GM23248 (cell line): Measurements from ENCODE around the gene HOXA2. TPM values are rescaled to one million over a fixed set of nuclear protein-coding genes. Genes with fewer than 3 reads are reported as not detected.

Source experiments
- DNase-seq: peaks from one replicate; pipeline ENCODE4 v3.0.0-alpha.2; 2015
- H2AFZ ChIP-seq: fragments of 200-600 bp; sonication (generic); 2 replicates; pipeline ENCODE4 v1.6.1; 2016; ENCODE audit warnings: antibody characterized with exemption
- H3F3A ChIP-seq: fragments of 200-600 bp; sonication (generic); 2 replicates; pipeline ENCODE4 v1.6.1; 2016; ENCODE audit warnings: mild to moderate bottlenecking, antibody characterized with exemption, mixed run types; ENCODE audit not compliant: insufficient read depth
- H3K27ac ChIP-seq: fragments of 200-600 bp; sonication (generic); 2 replicates; pipeline ENCODE4 v1.5.1; 2016; ENCODE audit warnings: mild to moderate bottlenecking
- H3K27me3 ChIP-seq: fragments of 200-600 bp; sonication (generic); replicated peaks from 2 replicates; pipeline ENCODE4 v1.6.1; 2016; ENCODE audit warnings: mild to moderate bottlenecking; ENCODE audit not compliant: insufficient read depth
- H3K36me3 ChIP-seq: fragments of 200-600 bp; sonication (generic); 2 replicates; pipeline ENCODE4 v1.6.1; 2016; ENCODE audit warnings: low read depth, mild to moderate bottlenecking
- H3K4me1 ChIP-seq: fragments of 200-600 bp; sonication (generic); 2 replicates; pipeline ENCODE4 v1.6.1; 2016; ENCODE audit warnings: mild to moderate bottlenecking; ENCODE audit not compliant: insufficient read depth
- H3K4me2 ChIP-seq: fragments of 200-600 bp; sonication (generic); one replicate; pipeline ENCODE4 v1.6.1; 2016; ENCODE audit warnings: mild to moderate bottlenecking; ENCODE audit not compliant: unreplicated experiment
- H3K4me3 ChIP-seq: fragments of 200-600 bp; sonication (generic); 2 replicates; pipeline ENCODE4 v1.5.1; 2016; ENCODE audit warnings: mild to moderate bottlenecking
- H3K79me2 ChIP-seq: fragments of 200-600 bp; sonication (generic); 2 replicates; pipeline ENCODE4 v1.6.1; 2016; ENCODE audit warnings: mild to moderate bottlenecking; ENCODE audit not compliant: insufficient read depth
- H3K9ac ChIP-seq: fragments of 200-600 bp; sonication (generic); 2 replicates; pipeline ENCODE4 v1.6.1; 2016; ENCODE audit warnings: mild to moderate bottlenecking
- H3K9me2 ChIP-seq: fragments of 200-600 bp; sonication (generic); 2 replicates; pipeline ENCODE4 v1.6.1; 2016; ENCODE audit warnings: mixed run types, mild to moderate bottlenecking, moderate library complexity; ENCODE audit not compliant: insufficient read depth
- H3K9me3 ChIP-seq: fragments of 200-600 bp; sonication (generic); one replicate; pipeline ENCODE4 v1.6.1; 2017; ENCODE audit warnings: low read depth
- H4K20me1 ChIP-seq: fragments of 200-600 bp; sonication (generic); 2 replicates; pipeline ENCODE4 v1.6.0; 2016; ENCODE audit not compliant: insufficient read depth
- EZH2 ChIP-seq: fragments of 200-600 bp; sonication (generic); IDR thresholded peaks from 2 replicates; pipeline ENCODE4 v1.6.1; 2018; ENCODE audit warnings: antibody characterized with exemption, mild to moderate bottlenecking; ENCODE audit not compliant: insufficient read depth, poor library complexity, severe bottlenecking
- EZH2phosphoT487 ChIP-seq: fragments of 200-600 bp; sonication (generic); IDR thresholded peaks from 2 replicates; pipeline ENCODE4 v1.6.1; 2018; ENCODE audit warnings: antibody characterized with exemption, moderate library complexity, mild to moderate bottlenecking, low read depth; ENCODE audit not compliant: insufficient read depth
- WGBS, 2 experiments: methylation state at CpG; one replicate each; pipeline ENCODE4 v1.1.6; 2015 to 2017; ENCODE audit warnings: low lambda C conversion rate in 2 of 2, low coverage in 1 of 2; ENCODE audit errors: missing lambda C conversion rate in 2 of 2; 5-methylcytosine and 5-hydroxymethylcytosine counted together
- in situ Hi-C: fragments of 300-500 bp; cut with MboI; formaldehyde crosslinking; loops from 2 replicates; pipeline ENCODE4 v1.15.0; 2020
- polyA plus RNA-seq: library from polyadenylated mRNA; unstranded; fragments of >200 nt; fragmentation: Nextera tagmentation; extraction: Ambion mirVana; gene quantifications from 2 replicates; pipeline ENCODE4 v1.2.1, GENCODE V29; 2016
- total RNA-seq: library from RNA; depleted of rRNA; stranded (reverse); fragments of >200 nt; shearing (Covaris generic); gene quantifications from 2 replicates; pipeline ENCODE4 v1.2.3, GENCODE V29; 2014

HOXA2 gene
- total and polyA plus RNA-seq, 2 experiments from 2014 or later, result not detected

GRCh38 chr7:27105301-27106031, 3.0 kb upstream of the HOXA2 start:
- Histone ChIP-seq H3K79me2 (peaks cover 13% of the 10 kb centered on the region), H3K4me3 (no peak overlapping the region), H3K27me3 (no peaks in the 10 kb centered on the region), H3K4me1 (no peaks in the 10 kb centered on the region), H3K36me3 (peaks cover 9% of the 10 kb centered on the region), H3K4me2 (no peak overlapping the region), H3K27ac (no peak overlapping the region), H3F3A (0 out of 2 replicates have a peak, but pooled peaks cover 8% of the 10 kb centered on the region), H3K9me3 (no peaks in the 10 kb centered on the region), H2AFZ (no peak overlapping the region), H4K20me1 (no peaks in the 10 kb centered on the region), H3K9me2 (no peaks in the 10 kb centered on the region), H3K9ac (no peak overlapping the region)
- in situ Hi-C loops, result loop anchor here (10.0 kb wide), 1 partner anchor 251 kb away; no protein-coding TSS in a partner anchor
- no peak for TF ChIP-seq EZH2phosphoT487
- TF ChIP-seq EZH2, result no peak
- no peak for DNase-seq
- WGBS, 2 experiments, result 97% methylated on average over 13 of the region's 13 CpGs

- Histone ChIP-seq H3K4me1 (0 out of 2 replicates have a peak, but pooled peaks cover 2% of the 10 kb centered on the region), H3K4me3 (no peak overlapping the region), H3K4me2 (no peak overlapping the region), H3F3A (peaks cover 16% of the 10 kb centered on the region; the same call in 1 of the 2 replicates), H3K79me2 (peaks cover 22% of the 10 kb centered on the region), H3K9ac (no peak overlapping the region), H3K27me3 (no peaks in the 10 kb centered on the region), H3K9me3 (no peaks in the 10 kb centered on the region), H3K9me2 (no peaks in the 10 kb centered on the region), H2AFZ (no peak overlapping the region), H3K27ac (no peak overlapping the region), H4K20me1 (no peaks in the 10 kb centered on the region), H3K36me3 (peaks cover 18% of the 10 kb centered on the region)
- DNase-seq, result no peak
- no peak for TF ChIP-seq EZH2phosphoT487
- TF ChIP-seq EZH2, result no peak
- WGBS, 2 experiments, result 85 to 86% methylated on average over 13 of the region's 13 CpGs
- in situ Hi-C loops, result loop anchor here (10.0 kb wide), 1 partner anchor 250 kb away; no protein-coding TSS in a partner anchor
Observed at GRCh38 chr7:27104341-27105058, 2.0 kb upstream of the HOXA2 start.

GRCh38 chr7:27103489-27104226, 1.2 kb upstream of the HOXA2 start:
- H3K4me3 ChIP-seq, result no peak overlapping the region

GRCh38 chr7:27101957-27102580, 414 bp downstream of the HOXA2 start:
- in situ Hi-C loops, result loop anchor here (10.0 kb wide), 1 partner anchor 247 kb away; no protein-coding TSS in a partner anchor
- no peak overlapping the region for H3K27ac ChIP-seq
- H4K20me1 ChIP-seq, result no peaks in the 10 kb centered on the region
- WGBS, 2 experiments, result 72 to 80% methylated on average over 28 to 39 of the region's 39 CpGs
- H3K4me1 ChIP-seq, result peaks cover 8% of the 10 kb centered on the region; the same call in 1 of the 2 replicates
- no peak overlapping the region for H3K4me2 ChIP-seq
- no peaks in the 10 kb centered on the region for H3K27me3 ChIP-seq
- peaks cover 21% of the 10 kb centered on the region for H3F3A ChIP-seq
- H3K9me3 ChIP-seq, result no peaks in the 10 kb centered on the region
- peaks cover 47% of the 10 kb centered on the region for H3K79me2 ChIP-seq
- H3K36me3 ChIP-seq, result peaks cover 21% of the 10 kb centered on the region
- H3K9ac ChIP-seq, result no peak overlapping the region
- H3K4me3 ChIP-seq, result no peak overlapping the region
- H3K9me2 ChIP-seq, result no peaks in the 10 kb centered on the region
- H2AFZ ChIP-seq, result no peak overlapping the region
- no peak for TF ChIP-seq EZH2phosphoT487
- no peak for TF ChIP-seq EZH2
- DNase-seq, result no peak

More at GRCh38 chr7:27103489-27104226, 1.2 kb upstream of the HOXA2 start:
- no peaks in the 10 kb centered on the region for H3K27me3 ChIP-seq
- in situ Hi-C loops, result loop anchor here (10.0 kb wide), 1 partner anchor 249 kb away; no protein-coding TSS in a partner anchor
- DNase-seq, result no peak
- peaks cover 24% of the 10 kb centered on the region for H3K36me3 ChIP-seq
- no peak overlapping the region for H3K27ac ChIP-seq
- H3K4me1 ChIP-seq, result peaks cover 8% of the 10 kb centered on the region; the same call in 1 of the 2 replicates
- no peak for TF ChIP-seq EZH2
- no peak for TF ChIP-seq EZH2phosphoT487
- WGBS, 2 experiments, result 71 to 76% methylated on average over 34 to 35 of the region's 35 CpGs
- no peaks in the 10 kb centered on the region for H3K9me2 ChIP-seq
- H2AFZ ChIP-seq, result no peak overlapping the region
- H3K4me2 ChIP-seq, result no peak overlapping the region
- no peaks in the 10 kb centered on the region for H4K20me1 ChIP-seq
- no peak overlapping the region for H3K9ac ChIP-seq
- no peaks in the 10 kb centered on the region for H3K9me3 ChIP-seq
- H3K79me2 ChIP-seq, result peaks cover 31% of the 10 kb centered on the region
- peaks cover 16% of the 10 kb centered on the region; the same call in 1 of the 2 replicates for H3F3A ChIP-seq
